Uterus (tissue), 2 donors: ENCODE data around the gene TRPV5.

Experiments used
- CTCF ChIP-seq, 4 experiments: fragments of 200-600 bp in 2 of 4; fragments of 450-650 bp in 2 of 4; sonication (generic) in 2 of 4; IDR thresholded peaks; one replicate each; pipeline ENCODE4 v1.5.1; 2016 to 2019; ENCODE audit warnings: antibody characterized with exemption in 4 of 4, mild to moderate bottlenecking in 2 of 4, moderate library complexity in 1 of 4
- POLR2A ChIP-seq, 2 donors: fragments of 450-650 bp; IDR thresholded peaks; one replicate each; pipeline ENCODE4 v1.6.1; 2016; ENCODE audit warnings: antibody characterized with exemption in 2 of 2, mild to moderate bottlenecking in 1 of 2, moderate library complexity in 1 of 2

DNA sequence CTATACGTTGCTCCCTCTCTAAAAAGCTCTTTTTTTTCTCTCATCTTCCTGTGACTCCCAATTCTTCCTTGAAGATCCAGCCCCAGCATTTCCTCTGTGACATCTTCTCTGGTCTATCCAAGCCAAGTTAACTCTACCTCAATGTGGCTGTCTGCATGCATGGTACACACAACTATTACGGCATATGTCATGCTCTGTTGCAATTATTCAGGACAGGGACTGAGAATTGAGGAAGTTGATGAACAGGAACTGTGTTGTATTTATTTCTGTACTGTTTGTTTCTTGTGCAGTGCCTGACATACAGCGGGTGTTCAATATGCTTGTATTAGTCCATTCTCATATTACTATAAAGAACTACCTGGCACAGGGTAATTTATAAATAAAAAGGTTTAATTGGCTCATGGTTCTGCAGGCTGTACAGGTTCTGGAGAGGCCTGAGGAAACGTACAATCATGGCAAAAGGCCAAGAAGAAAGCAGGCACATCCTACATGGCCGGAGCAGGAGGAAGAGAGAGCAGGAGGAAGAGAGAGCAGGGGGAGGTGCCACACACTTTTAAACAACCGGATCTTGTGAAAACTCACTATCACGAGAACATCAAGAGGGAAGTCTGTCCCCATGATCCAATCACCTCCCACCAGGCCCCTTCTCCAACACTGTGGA, 6.3 kb downstream of the TRPV5 start:
- TF ChIP-seq POLR2A (IDR thresholded peaks at IDR 0.05) (no peak), CTCF (IDR thresholded peaks at IDR 0.05) (no peak)
